ENCODE measurements around the gene RPS21. TPM values are rescaled to one million over a fixed set of nuclear protein-coding genes. Genes with fewer than 3 reads are reported as not detected.

RPS21 gene
- total and polyA plus RNA-seq, 10 of the 15 experiments (the other 5 are each of a cell fraction or from before 2014, with no cell fraction given) = 1,474 to 4,987 (median 2,439) TPM

GRCh38 chr20:62402456-62403150 is 15.7 kb downstream of the RPS21 start:
- intact Hi-C loops (cut with micrococcal nuclease; ENCODE audit: unreplicated experiment) = no loop called here
- CTCF ChIA-PET = no interaction called here
- peaks cover 0 to 5% of the 10 kb centered on the region in 2 experiments; a peak in 2 of 4 replicates for H3K36me3 ChIP-seq (ENCODE audit: control insufficient read depth in 2 of 2, insufficient read depth in 2 of 2, low read length in 1 of 2)
- H3K79me2 ChIP-seq (ENCODE audit: control insufficient read depth, insufficient read depth, low read length) = peaks cover 14% of the 10 kb centered on the region
- H2AFZ ChIP-seq (ENCODE audit: control insufficient read depth, low read depth, low read length) = no peak overlapping the region
- ATAC-seq = no peak
- in situ Hi-C loops (cut with MboI) = no loop called here
- H3K27me3 ChIP-seq (replicated peaks in 1 of 2; ENCODE audit: control insufficient read depth in 2 of 2, insufficient read depth in 2 of 2, low read length in 1 of 2) = no peaks in the 10 kb centered on the region
- H3K4me2 ChIP-seq (ENCODE audit: control insufficient read depth, insufficient read depth) = no peak overlapping the region
- DNase-seq (ENCODE audit: low read depth, low spot score) = no peak
- H3K9ac ChIP-seq (ENCODE audit: control insufficient read depth, insufficient read depth, low read length) = no peak overlapping the region
- POLR2A ChIA-PET = no interaction called here
- H3K4me1 ChIP-seq (ENCODE audit: control insufficient read depth, insufficient read depth, low read length) = peaks cover 4% of the 10 kb centered on the region
- 95% methylated on average over 23 of the region's 23 CpGs for WGBS (ENCODE audit: insufficient coverage, insufficient replicate concordance, low lambda C conversion rate, missing lambda C conversion rate)
- RAD21 ChIA-PET (ENCODE audit: unreplicated experiment) = no interaction called here
- BruUV-seq (replicated peaks) = no TSS peak
- no peak overlapping the region for H3K27ac ChIP-seq (ENCODE audit: control insufficient read depth, insufficient read depth)
- no peak overlapping the region for H3K4me3 ChIP-seq
- no peaks in the 10 kb centered on the region; the same call in 1 of the 2 replicates for H4K20me1 ChIP-seq (ENCODE audit: control insufficient read depth, insufficient read depth)
- no peaks in the 10 kb centered on the region; the same call in 2 of the 3 replicates for H3K9me3 ChIP-seq (replicated peaks; ENCODE audit: control insufficient read depth, insufficient read depth, low read length)
- SMC1A ChIA-PET (ENCODE audit: uncharacterized antibody, unreplicated experiment) = no interaction called here
- no peak for FAIRE-seq
- TF ChIP-seq ZBTB33 (IDR thresholded peaks at IDR 0.05) (no peak), HSF1 (IDR thresholded peaks at IDR 0.05; ENCODE audit: low read depth, low read length) (no peak), ZNF24 (IDR thresholded peaks at IDR 0.05) (no peak), MTA2 (IDR thresholded peaks at IDR 0.05; ENCODE audit: low read depth) (no peak), HDAC2 (IDR thresholded peaks at IDR 0.05) (no peak), RELB (IDR thresholded peaks at IDR 0.05; ENCODE audit: low read depth) (no peak), CHD1 (IDR thresholded peaks at IDR 0.05; ENCODE audit: low read depth, low read length) (no peak), CHD2 (IDR thresholded peaks at IDR 0.05; ENCODE audit: borderline replicate concordance, low read depth, low read length) (no peak), PML (IDR thresholded peaks at IDR 0.05; ENCODE audit: low read length) (no peak), ZSCAN29 (IDR thresholded peaks at IDR 0.05) (no peak), MAX (IDR thresholded peaks at IDR 0.05; ENCODE audit: low read depth, low read length) (no peak), CREB1 (IDR thresholded peaks at IDR 0.05; ENCODE audit: low read depth) (no peak), EP300 (IDR thresholded peaks at IDR 0.05; ENCODE audit: borderline replicate concordance in 1 of 2, control insufficient read depth in 1 of 2, low read depth in 2 of 2, low read length in 2 of 2) (no peak), E2F8 (IDR thresholded peaks at IDR 0.05; ENCODE audit: low read depth, partially characterized antibody) (no peak), JUND (IDR thresholded peaks at IDR 0.05; ENCODE audit: low read depth, low read length) (no peak), HDAC6 (IDR thresholded peaks at IDR 0.05; ENCODE audit: unreplicated experiment) (no peak), NFIC (IDR thresholded peaks at IDR 0.05; ENCODE audit: low read depth, low read length) (no peak)
